Heart left ventricle (tissue), 16 donors: ENCODE results near the gene AKAP13. TPM values are rescaled to one million over a fixed set of nuclear protein-coding genes. Genes with fewer than 3 reads are reported as not detected.

Experiments used
- ATAC-seq, 4 donors: fragments of 200-7000 bp; cut with Tn5 transposase; one replicate each; pipeline ENCODE4 v1.9.1; 2020 to 2022; ENCODE audit warnings: moderate library complexity in 4 of 4, mild to moderate bottlenecking in 3 of 4, moderate number of reproducible peaks in 1 of 4
- DNase-seq, 5 donors: peaks; one replicate each; pipeline ENCODE4 v3.0.0-alpha.2; 2020
- H3K27ac ChIP-seq, 12 donors: fragments of 200-600 bp; sonication (generic) in 4 of 12; one replicate each; pipeline versions ENCODE4 v1.5.0 to v1.8.0; 2016 to 2022; ENCODE audit warnings: mild to moderate bottlenecking in 2 of 12
- H3K27me3 ChIP-seq, 9 donors: fragments of 200-600 bp; sonication (generic) in 2 of 9; one replicate each; pipeline versions ENCODE4 v1.5.1 to v1.8.0; 2016 to 2022; ENCODE audit warnings: mild to moderate bottlenecking in 3 of 9
- H3K36me3 ChIP-seq, 9 donors: fragments of 200-600 bp; sonication (generic) in 2 of 9; one replicate each; pipeline versions ENCODE4 v1.5.0 to v1.8.0; 2018 to 2022; ENCODE audit warnings: mild to moderate bottlenecking in 2 of 9
- H3K4me1 ChIP-seq, 12 donors: fragments of 200-600 bp; sonication (generic) in 4 of 12; one replicate each; pipeline versions ENCODE4 v1.5.0 to v1.8.0; 2016 to 2022; ENCODE audit warnings: mild to moderate bottlenecking in 3 of 12
- H3K4me3 ChIP-seq, 12 donors: fragments of 200-600 bp; sonication (generic) in 4 of 12; one replicate each; pipeline versions ENCODE4 v1.5.0 to v1.8.0; 2017 to 2022; ENCODE audit warnings: mild to moderate bottlenecking in 9 of 12, moderate library complexity in 4 of 12
- H3K9me3 ChIP-seq, 12 donors: fragments of 200-600 bp; sonication (generic) in 4 of 12; one replicate each; pipeline versions ENCODE4 v1.5.0 to v1.8.0; 2016 to 2022; ENCODE audit warnings: mild to moderate bottlenecking in 1 of 12
- POLR2A ChIP-seq, 2 donors: fragments of 450-650 bp; IDR thresholded peaks; one replicate each; pipeline ENCODE4 v1.6.1; 2017; ENCODE audit warnings: antibody characterized with exemption in 2 of 2, mild to moderate bottlenecking in 2 of 2, moderate library complexity in 2 of 2
- WGBS, 4 donors: extraction: QIAGEN DNeasy Blood & Tissue Kit in 2 of 4; methylation state at CpG; one replicate each; pipeline versions ENCODE4 v1.1.5 to v1.1.7; 2013 to 2018; 5-methylcytosine and 5-hydroxymethylcytosine counted together
- intact Hi-C, 10 donors: fragments of 100-400 bp; cut with DNase I; formaldehyde crosslinking; loops; one replicate each; pipeline versions ENCODE4 v1.11.1 to v1.14.2; 2022
- polyA plus RNA-seq, 2 donors: library from polyadenylated mRNA; stranded (reverse); fragments of 200-250 nt; gene quantifications; one replicate each; pipeline ENCODE4 v1.2.3, GENCODE V29; 2013
- total RNA-seq, 9 donors: library from RNA; depleted of rRNA in 2 of 9; stranded (reverse); fragments of >200 nt in 2 of 9; fragmentation: NEBNext Ultra II Directional in 3 of 9; extraction: Animal tissue kit (Norgen Biotek cat#: 25700) in 3 of 9; gene quantifications; one replicate each; pipeline versions ENCODE4 v1.1.0 to v1.2.4, GENCODE V29; 2016 to 2023
- TF ChIP-seq, protein P1 (sequence below), 12 donors: fragments of 200-600 bp; sonication (generic) in 4 of 12; IDR thresholded peaks; one replicate each; pipeline versions ENCODE4 v1.5.0 to v1.8.0; 2018 to 2022; ENCODE audit warnings: antibody characterized with exemption in 12 of 12, mild to moderate bottlenecking in 5 of 12
- donor health status: ischemic (EF 13 %, LVEDD 7.1; RV severe dilation, severe dysfunction).
- donor health status: healthy with polysubstance abuse.
- donor health status: DM: no; HTN: yes; CAD: no.
- donor health status: DM: no; HTN: no; CAD: no.
- donor health status: ischemic (EF 25% LVEDD 6.9; RV normal size, moderate dysfunction).
- donor health status: ischemic (EF 25% LVEDD 5.7; RV mildly dilated, moderate dysfunction).
- donor health status: healthy.
- donor health status: DM: yes; HTN: yes; CAD: no.
- donor health status: ischemic (EF 35%, LVEDD 5.7; RV mildly dilated, moderate dysfunction).
- donor health status: nonischemic (EF 11% LVEDD 7.7; RV severe dilation, severe dysfunction).
- donor health status: DM: yes; HTN: yes; CAD: no.
- donor health status: PGD.
- donor health status: ischemic (EF 29% LVEDD 5.4; RV normal size, mild dysfunction).
- donor health status: nonischemic (EF 23%, LVEDD 6.1; RV moderate dilation, normal function).

The AKAP13 gene
- total and polyA plus RNA-seq, 11 donors, result 124 to 598 (median 340) TPM

DNA sequence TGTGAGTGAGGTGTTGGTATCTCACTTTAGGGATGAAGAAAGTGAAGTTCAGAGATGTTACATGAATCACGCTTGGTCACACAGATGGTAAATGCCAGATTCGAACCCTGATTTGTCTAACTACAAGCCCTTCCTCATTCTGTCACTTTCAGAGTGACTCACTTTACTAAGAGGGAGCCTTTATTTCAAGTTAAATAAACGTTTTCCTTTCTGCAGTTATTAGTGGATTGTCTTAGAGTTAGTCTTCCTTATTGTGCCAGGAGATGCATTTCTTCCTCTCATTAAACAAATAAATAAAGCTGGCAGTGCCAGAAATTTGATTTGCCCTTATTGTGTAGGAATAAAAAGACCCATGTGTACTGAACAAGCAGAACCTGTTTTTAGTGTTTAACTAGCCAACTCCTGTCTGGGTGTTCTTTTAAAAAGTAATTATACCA, 162.5 kb downstream of the AKAP13 start:
- Histone ChIP-seq H3K4me1 (peaks cover 0 to 89% (median 55%) of the 10 kb centered on the region in 12 donors), H3K27me3 (no peaks in the 10 kb centered on the region), H3K9me3 (no peaks in the 10 kb centered on the region), H3K4me3 (peak overlapping the region in 1 of 12 donors; percentile 47), H3K27ac (peak overlapping the region in 11 of 12 donors; percentile 9 to 93 (median 39)), H3K36me3 (peaks cover 0 to 23% (median 0%) of the 10 kb centered on the region in 9 donors)
- TF ChIP-seq, protein P1, sequence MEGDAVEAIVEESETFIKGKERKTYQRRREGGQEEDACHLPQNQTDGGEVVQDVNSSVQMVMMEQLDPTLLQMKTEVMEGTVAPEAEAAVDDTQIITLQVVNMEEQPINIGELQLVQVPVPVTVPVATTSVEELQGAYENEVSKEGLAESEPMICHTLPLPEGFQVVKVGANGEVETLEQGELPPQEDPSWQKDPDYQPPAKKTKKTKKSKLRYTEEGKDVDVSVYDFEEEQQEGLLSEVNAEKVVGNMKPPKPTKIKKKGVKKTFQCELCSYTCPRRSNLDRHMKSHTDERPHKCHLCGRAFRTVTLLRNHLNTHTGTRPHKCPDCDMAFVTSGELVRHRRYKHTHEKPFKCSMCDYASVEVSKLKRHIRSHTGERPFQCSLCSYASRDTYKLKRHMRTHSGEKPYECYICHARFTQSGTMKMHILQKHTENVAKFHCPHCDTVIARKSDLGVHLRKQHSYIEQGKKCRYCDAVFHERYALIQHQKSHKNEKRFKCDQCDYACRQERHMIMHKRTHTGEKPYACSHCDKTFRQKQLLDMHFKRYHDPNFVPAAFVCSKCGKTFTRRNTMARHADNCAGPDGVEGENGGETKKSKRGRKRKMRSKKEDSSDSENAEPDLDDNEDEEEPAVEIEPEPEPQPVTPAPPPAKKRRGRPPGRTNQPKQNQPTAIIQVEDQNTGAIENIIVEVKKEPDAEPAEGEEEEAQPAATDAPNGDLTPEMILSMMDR (IDR thresholded peaks at IDR 0.05), result no peak
- no peak for TF ChIP-seq POLR2A (IDR thresholded peaks at IDR 0.05)
- ATAC-seq (no peak), DNase-seq (no peak)
- intact Hi-C loops, result loop anchor here in 2 of 10 donors (5.0 kb wide), 2 partner anchors 34 to 39 kb away; no protein-coding TSS in a partner anchor
- 58 to 69% (median 62%) methylated on average over 3 of the region's 3 CpGs for WGBS, 4 donors

DNA sequence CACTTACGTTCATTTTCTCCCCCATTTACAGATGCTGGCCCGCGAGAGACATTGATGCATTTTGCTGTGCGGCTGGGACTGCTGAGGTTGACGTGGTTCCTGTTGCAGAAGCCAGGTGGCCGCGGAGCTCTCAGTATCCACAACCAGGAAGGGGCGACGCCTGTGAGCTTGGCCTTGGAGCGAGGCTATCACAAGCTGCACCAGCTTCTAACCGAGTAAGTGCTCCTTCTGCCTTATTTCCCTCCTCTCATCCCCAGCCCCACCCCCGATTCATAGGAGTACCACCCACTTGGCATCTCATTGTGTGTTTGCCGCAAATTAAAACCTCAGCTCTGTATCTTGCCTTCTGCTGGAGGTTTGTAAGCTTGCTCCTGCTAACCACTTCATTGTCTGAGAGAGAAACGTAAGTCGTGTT, 163.3 kb downstream of the AKAP13 start:
- Histone ChIP-seq H3K9me3 (no peaks in the 10 kb centered on the region), H3K4me3 (peak overlapping the region in 8 of 12 donors; percentile 1 to 47 (median 10)), H3K36me3 (peaks cover 0 to 23% (median 0%) of the 10 kb centered on the region in 9 donors), H3K27ac (peak overlapping the region; percentile 1 to 93 (median 37)), H3K27me3 (no peaks in the 10 kb centered on the region), H3K4me1 (peaks cover 0 to 95% (median 56%) of the 10 kb centered on the region in 12 donors)
- TF ChIP-seq POLR2A (IDR thresholded peaks at IDR 0.05), result no peak
- TF ChIP-seq, protein P1 (IDR thresholded peaks at IDR 0.05), result peak in 8 of 12 donors; percentile 6 to 49 (median 37)
- peak; percentile 60 to 80 (median 77) for DNase-seq
- intact Hi-C loops, result loop anchor here in 2 of 10 donors (5.0 kb wide), 2 partner anchors 34 to 39 kb away; no protein-coding TSS in a partner anchor
- ATAC-seq, result peak; percentile 48 to 85 (median 67)
- 23 to 36% (median 33%) methylated on average over 15 of the region's 15 CpGs for WGBS, 4 donors

DNA sequence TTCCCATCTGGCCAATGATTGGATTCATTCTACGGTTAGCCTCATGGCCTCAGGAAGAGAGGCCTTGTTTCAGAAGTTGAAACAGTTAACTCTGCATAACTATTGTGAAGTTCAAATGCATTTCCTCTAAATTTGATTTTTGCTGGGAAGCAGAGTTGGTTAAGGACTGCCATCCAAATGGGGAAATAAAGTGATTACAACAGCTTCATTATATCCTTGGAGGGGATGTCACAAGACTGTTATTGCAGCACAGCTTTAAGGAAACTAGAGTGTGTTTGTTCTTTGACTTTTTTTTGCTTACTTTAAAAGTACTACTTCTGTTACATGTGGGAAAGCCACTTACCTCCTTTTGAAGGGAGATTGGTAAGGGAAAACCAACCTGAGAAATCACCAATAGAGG, 164.8 kb downstream of the AKAP13 start:
- H3K4me3 ChIP-seq, result peak overlapping the region in 1 of 12 donors; percentile 47
- intact Hi-C loops, result no loop called here
- peaks cover 0 to 92% (median 60%) of the 10 kb centered on the region in 12 donors for H3K4me1 ChIP-seq
- H3K36me3 ChIP-seq, result peaks cover 0 to 33% (median 0%) of the 10 kb centered on the region in 9 donors
- TF ChIP-seq POLR2A (IDR thresholded peaks at IDR 0.05), result no peak
- TF ChIP-seq, protein P1 (IDR thresholded peaks at IDR 0.05), result no peak
- H3K27me3 ChIP-seq, result no peaks in the 10 kb centered on the region
- ATAC-seq, result peak in 3 of 4 donors; percentile 50 to 64 (median 56)
- H3K9me3 ChIP-seq, result no peaks in the 10 kb centered on the region
- H3K27ac ChIP-seq, result peak overlapping the region in 11 of 12 donors; percentile 1 to 93 (median 55)
- no peak for DNase-seq
- 26 to 60% (median 53%) methylated on average over 1 of the region's 1 CpG for WGBS, 4 donors

DNA sequence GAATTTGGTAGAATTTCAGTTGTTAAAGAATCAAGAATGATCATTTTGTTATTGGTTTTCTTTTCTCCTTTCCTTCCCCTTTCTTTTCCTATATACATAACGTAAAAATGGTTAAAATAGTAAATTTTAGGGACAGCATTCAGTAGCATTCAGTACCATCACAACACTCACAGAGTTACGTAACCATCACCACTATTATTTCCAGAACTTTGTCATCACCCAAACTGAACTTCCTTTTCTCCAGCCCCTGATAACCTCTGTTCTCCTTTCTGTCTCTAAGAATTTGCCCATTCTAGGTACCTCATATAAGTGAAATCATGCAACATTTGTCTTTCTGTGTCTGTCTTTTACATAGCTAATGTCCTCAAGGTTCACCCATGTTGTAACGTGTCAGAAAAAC, 165.3 kb downstream of the AKAP13 start:
- 65 to 76% (median 71%) methylated on average over 3 of the region's 3 CpGs for WGBS, 4 donors
- Histone ChIP-seq H3K27ac (peak overlapping the region in 10 of 12 donors; percentile 1 to 93 (median 55)), H3K36me3 (peaks cover 0 to 35% (median 0%) of the 10 kb centered on the region in 9 donors), H3K4me3 (peak overlapping the region in 1 of 12 donors; percentile 47), H3K4me1 (peaks cover 0 to 86% (median 58%) of the 10 kb centered on the region in 12 donors), H3K9me3 (no peaks in the 10 kb centered on the region), H3K27me3 (no peaks in the 10 kb centered on the region)
- intact Hi-C loops, result no loop called here
- ATAC-seq (peak; percentile 32 to 55 (median 48)), DNase-seq (no peak)
- TF ChIP-seq, protein P1 (IDR thresholded peaks at IDR 0.05), result no peak
- TF ChIP-seq POLR2A (IDR thresholded peaks at IDR 0.05), result no peak
